Measurements from ENCODE around the gene SH3TC1. TPM values are rescaled to one million over a fixed set of nuclear protein-coding genes. Genes with fewer than 3 reads are reported as not detected.

The SH3TC1 gene
- total and polyA plus RNA-seq, 4 donors = 6.5 to 34.6 (median 25.8) TPM

DNA sequence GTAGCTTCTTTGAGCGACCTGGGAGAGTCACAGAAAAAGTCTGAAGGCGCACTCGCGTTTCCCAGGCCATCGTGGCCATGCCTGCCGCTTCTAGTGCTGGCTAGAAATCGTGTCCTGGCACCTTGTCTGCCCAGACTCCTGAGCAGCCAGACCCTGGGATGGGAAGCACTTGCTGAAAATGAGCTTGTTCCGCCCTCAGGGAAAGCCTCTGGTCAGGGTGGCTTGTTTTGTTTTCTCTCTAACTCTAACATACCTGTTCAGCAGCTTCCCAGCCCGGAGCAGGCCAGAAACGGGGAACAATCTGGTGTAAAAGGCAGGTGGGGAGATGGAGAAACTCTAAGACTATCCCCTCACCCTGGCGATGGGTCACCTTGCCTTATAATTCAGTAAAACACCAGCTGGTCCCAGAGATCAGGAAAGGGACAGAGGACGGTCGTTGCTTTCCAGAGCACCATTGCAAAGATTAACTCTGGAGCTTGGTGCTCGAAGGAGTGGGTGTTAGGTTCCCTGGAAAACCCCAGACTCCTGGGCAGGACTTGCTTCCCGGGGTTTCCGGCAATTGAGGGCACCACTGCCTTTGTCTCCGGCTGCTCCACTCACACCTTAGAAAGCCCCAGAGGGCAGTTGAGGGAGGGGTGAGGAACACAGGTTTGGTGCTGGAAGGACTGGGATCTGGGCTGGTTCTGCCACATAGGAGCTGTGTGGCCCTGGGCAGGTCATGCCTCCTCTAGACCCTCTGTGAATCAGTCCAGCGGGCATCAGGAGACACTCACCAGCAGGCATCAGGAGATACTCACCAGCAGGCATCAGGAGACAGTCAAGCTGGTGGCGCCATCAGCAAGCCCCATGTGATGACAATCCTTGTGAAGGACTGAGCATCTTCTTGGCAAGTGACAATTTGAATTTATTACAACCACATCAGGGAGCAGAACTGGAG, 4.5 kb upstream of the SH3TC1 start:
- DNase-seq (ENCODE audit: low spot score) = no peak
- 86% methylated on average over 19 of the region's 19 CpGs for WGBS
- no peak overlapping the region for H3K4me3 ChIP-seq (ENCODE audit: low read depth in 1 of 3, low read length in 3 of 3)
- H3K36me3 ChIP-seq (ENCODE audit: control insufficient read depth in 4 of 4, insufficient read depth in 3 of 4, low read depth in 1 of 4, low read length in 3 of 4) = no peaks in the 10 kb centered on the region
- H3K27me3 ChIP-seq (ENCODE audit: control insufficient read depth in 4 of 4, insufficient read depth in 4 of 4, low read length in 3 of 4) = no peaks in the 10 kb centered on the region
- H3K4me1 ChIP-seq (ENCODE audit: control insufficient read depth in 4 of 4, insufficient read depth in 4 of 4, low read length in 3 of 4) = peaks cover 5 to 18% (median 13%) of the 10 kb centered on the region in 4 donors
- no peak overlapping the region for H3K9ac ChIP-seq (ENCODE audit: low read depth in 1 of 2, low read length in 2 of 2)
- no peak for TF ChIP-seq TAF1 (conservative IDR thresholded peaks at IDR 0.05)
- no peak for TF ChIP-seq FOXA1 (IDR thresholded peaks at IDR 0.05)
- TF ChIP-seq, protein P1, sequence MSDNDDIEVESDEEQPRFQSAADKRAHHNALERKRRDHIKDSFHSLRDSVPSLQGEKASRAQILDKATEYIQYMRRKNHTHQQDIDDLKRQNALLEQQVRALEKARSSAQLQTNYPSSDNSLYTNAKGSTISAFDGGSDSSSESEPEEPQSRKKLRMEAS (IDR thresholded peaks at IDR 0.05) = no peak
- no peak overlapping the region for H3K27ac ChIP-seq (ENCODE audit: low read depth in 1 of 2, low read length in 2 of 2)
- no peaks in the 10 kb centered on the region for H3K9me3 ChIP-seq (ENCODE audit: control insufficient read depth in 4 of 4, low read length in 3 of 4)

DNA sequence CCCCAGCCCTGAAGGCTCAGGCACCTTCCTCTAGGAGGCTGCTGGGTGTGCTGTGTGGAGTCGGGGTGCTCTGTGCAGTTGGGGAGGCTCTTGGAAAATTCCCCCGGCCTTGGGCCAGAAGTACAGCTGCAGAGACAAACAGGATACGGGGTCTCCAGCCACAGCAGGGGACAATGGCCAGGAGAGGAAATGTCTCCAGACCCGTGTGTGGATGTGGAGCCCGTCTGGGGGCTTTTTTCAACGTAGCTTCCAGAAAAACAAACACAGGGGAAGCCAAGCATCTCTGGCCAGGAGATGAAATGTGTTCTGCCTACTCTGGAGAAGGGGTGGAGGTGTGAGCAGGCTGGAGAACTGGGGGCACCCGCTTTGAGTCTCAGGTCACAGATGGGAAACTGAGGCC, 3.7 kb upstream of the SH3TC1 start:
- whole genome bisulfite sequencing = 78% methylated on average over 7 of the region's 7 CpGs
- Histone ChIP-seq H3K4me1 (ENCODE audit: control insufficient read depth in 4 of 4, insufficient read depth in 4 of 4, low read length in 3 of 4) (peaks cover 5 to 26% (median 15%) of the 10 kb centered on the region in 4 donors), H3K27ac (ENCODE audit: low read depth in 1 of 2, low read length in 2 of 2) (no peak overlapping the region), H3K9me3 (ENCODE audit: control insufficient read depth in 4 of 4, low read length in 3 of 4) (no peaks in the 10 kb centered on the region), H3K36me3 (ENCODE audit: control insufficient read depth in 4 of 4, insufficient read depth in 3 of 4, low read depth in 1 of 4, low read length in 3 of 4) (no peaks in the 10 kb centered on the region), H3K9ac (ENCODE audit: low read depth in 1 of 2, low read length in 2 of 2) (no peak overlapping the region), H3K27me3 (ENCODE audit: control insufficient read depth in 4 of 4, insufficient read depth in 4 of 4, low read length in 3 of 4) (no peaks in the 10 kb centered on the region), H3K4me3 (ENCODE audit: low read depth in 1 of 3, low read length in 3 of 3) (no peak overlapping the region)
- DNase-seq (ENCODE audit: low spot score) = no peak
- TF ChIP-seq FOXA1 (IDR thresholded peaks at IDR 0.05) = no peak

DNA sequence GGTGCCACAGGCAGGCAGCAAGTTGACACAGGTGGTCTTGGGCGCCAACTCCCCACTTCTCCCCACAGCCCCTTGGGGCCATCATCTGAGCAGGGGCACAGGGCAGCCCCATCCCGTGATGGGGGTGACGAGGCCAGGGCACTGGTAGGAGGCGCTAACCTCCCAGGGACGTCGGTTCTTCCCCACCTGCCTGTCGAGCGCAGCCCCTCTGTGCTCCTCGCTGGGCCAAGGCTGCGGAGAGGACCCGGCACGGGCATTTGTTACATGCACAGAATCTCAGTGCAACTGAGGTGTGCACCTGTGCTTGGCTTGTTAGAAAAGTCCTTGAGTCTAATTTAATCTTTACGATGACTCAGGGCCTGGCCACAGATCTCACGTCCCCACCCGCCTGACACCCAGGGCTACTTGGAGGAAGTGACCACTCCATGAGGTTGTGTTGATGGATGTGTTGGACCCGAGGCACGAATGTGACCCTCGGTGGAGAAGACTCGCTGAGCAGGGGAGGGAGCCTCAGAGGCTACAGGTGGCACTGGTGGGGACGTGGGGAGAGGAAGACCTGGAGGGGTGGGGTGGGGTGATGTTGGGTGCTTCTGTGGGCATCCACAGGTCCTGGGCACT, 3.1 kb upstream of the SH3TC1 start:
- no peak overlapping the region for H3K27ac ChIP-seq (ENCODE audit: low read depth in 1 of 2, low read length in 2 of 2)

DNA sequence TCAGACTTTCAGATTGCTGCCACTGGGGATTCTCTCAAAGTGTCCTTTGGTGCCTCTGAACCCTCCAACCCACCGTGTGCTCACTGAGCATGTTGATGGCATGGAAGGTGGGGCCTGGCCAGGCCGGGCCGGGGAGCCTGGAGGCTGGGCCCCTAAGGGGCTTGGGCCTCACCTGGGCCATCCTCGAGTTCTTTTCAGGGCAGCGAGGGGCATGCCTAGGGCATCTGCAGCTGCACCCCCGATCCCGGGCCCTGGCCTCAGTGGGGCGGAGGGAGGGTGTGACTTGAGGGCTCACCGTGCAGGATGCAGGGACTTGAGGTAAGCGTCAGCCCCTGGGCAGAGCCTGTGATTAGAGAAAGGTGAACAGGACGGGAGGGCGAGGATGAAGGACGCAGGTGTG, 1.6 kb upstream of the SH3TC1 start:
- TF ChIP-seq NR2F2 (IDR thresholded peaks at IDR 0.05) = no peak
- no peak for TF ChIP-seq FOXA1 (IDR thresholded peaks at IDR 0.05)
- TF ChIP-seq, protein P2, sequence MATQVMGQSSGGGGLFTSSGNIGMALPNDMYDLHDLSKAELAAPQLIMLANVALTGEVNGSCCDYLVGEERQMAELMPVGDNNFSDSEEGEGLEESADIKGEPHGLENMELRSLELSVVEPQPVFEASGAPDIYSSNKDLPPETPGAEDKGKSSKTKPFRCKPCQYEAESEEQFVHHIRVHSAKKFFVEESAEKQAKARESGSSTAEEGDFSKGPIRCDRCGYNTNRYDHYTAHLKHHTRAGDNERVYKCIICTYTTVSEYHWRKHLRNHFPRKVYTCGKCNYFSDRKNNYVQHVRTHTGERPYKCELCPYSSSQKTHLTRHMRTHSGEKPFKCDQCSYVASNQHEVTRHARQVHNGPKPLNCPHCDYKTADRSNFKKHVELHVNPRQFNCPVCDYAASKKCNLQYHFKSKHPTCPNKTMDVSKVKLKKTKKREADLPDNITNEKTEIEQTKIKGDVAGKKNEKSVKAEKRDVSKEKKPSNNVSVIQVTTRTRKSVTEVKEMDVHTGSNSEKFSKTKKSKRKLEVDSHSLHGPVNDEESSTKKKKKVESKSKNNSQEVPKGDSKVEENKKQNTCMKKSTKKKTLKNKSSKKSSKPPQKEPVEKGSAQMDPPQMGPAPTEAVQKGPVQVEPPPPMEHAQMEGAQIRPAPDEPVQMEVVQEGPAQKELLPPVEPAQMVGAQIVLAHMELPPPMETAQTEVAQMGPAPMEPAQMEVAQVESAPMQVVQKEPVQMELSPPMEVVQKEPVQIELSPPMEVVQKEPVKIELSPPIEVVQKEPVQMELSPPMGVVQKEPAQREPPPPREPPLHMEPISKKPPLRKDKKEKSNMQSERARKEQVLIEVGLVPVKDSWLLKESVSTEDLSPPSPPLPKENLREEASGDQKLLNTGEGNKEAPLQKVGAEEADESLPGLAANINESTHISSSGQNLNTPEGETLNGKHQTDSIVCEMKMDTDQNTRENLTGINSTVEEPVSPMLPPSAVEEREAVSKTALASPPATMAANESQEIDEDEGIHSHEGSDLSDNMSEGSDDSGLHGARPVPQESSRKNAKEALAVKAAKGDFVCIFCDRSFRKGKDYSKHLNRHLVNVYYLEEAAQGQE (IDR thresholded peaks at IDR 0.05) = no peak
- no peak for TF ChIP-seq JUND (IDR thresholded peaks at IDR 0.05)
- TF ChIP-seq, protein P3, sequence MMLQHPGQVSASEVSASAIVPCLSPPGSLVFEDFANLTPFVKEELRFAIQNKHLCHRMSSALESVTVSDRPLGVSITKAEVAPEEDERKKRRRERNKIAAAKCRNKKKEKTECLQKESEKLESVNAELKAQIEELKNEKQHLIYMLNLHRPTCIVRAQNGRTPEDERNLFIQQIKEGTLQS (IDR thresholded peaks at IDR 0.05) = no peak
- TF ChIP-seq GABPA (IDR thresholded peaks at IDR 0.05 in 1 of 2, conservative IDR thresholded peaks at IDR 0.05 in 1 of 2) = no peak
- no peak for TF ChIP-seq TAF1 (conservative IDR thresholded peaks at IDR 0.05)
- no peak for TF ChIP-seq RAD21 (IDR thresholded peaks at IDR 0.05)
- TF ChIP-seq HNF4G (IDR thresholded peaks at IDR 0.05) = no peak
- TF ChIP-seq HNF4A (conservative IDR thresholded peaks at IDR 0.05) = no peak
- TF ChIP-seq, protein P4, sequence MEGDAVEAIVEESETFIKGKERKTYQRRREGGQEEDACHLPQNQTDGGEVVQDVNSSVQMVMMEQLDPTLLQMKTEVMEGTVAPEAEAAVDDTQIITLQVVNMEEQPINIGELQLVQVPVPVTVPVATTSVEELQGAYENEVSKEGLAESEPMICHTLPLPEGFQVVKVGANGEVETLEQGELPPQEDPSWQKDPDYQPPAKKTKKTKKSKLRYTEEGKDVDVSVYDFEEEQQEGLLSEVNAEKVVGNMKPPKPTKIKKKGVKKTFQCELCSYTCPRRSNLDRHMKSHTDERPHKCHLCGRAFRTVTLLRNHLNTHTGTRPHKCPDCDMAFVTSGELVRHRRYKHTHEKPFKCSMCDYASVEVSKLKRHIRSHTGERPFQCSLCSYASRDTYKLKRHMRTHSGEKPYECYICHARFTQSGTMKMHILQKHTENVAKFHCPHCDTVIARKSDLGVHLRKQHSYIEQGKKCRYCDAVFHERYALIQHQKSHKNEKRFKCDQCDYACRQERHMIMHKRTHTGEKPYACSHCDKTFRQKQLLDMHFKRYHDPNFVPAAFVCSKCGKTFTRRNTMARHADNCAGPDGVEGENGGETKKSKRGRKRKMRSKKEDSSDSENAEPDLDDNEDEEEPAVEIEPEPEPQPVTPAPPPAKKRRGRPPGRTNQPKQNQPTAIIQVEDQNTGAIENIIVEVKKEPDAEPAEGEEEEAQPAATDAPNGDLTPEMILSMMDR (IDR thresholded peaks at IDR 0.05; ENCODE audit: low read depth, low read length, missing input control) = no peak
- no peaks in the 10 kb centered on the region for H3K9me3 ChIP-seq (ENCODE audit: control insufficient read depth in 4 of 4, low read length in 3 of 4)
- no peaks in the 10 kb centered on the region for H3K36me3 ChIP-seq (ENCODE audit: control insufficient read depth in 4 of 4, insufficient read depth in 3 of 4, low read depth in 1 of 4, low read length in 3 of 4)
- H3K4me1 ChIP-seq (ENCODE audit: control insufficient read depth in 4 of 4, insufficient read depth in 4 of 4, low read length in 3 of 4) = peaks cover 21 to 46% (median 32%) of the 10 kb centered on the region in 4 donors
- H3K27me3 ChIP-seq (ENCODE audit: control insufficient read depth in 4 of 4, insufficient read depth in 4 of 4, low read length in 3 of 4) = no peaks in the 10 kb centered on the region
- no peak for DNase-seq (ENCODE audit: low spot score)
- H3K4me3 ChIP-seq (ENCODE audit: low read depth in 1 of 3, low read length in 3 of 3) = no peak overlapping the region
- no peak overlapping the region for H3K9ac ChIP-seq (ENCODE audit: low read depth in 1 of 2, low read length in 2 of 2)
- no peak overlapping the region for H3K27ac ChIP-seq (ENCODE audit: low read depth in 1 of 2, low read length in 2 of 2)
- whole genome bisulfite sequencing = 95% methylated on average over 13 of the region's 13 CpGs

More for the DNA sequence above, 3.1 kb upstream of the SH3TC1 start:
- no peak overlapping the region for H3K9ac ChIP-seq (ENCODE audit: low read depth in 1 of 2, low read length in 2 of 2)
- no peaks in the 10 kb centered on the region for H3K27me3 ChIP-seq (ENCODE audit: control insufficient read depth in 4 of 4, insufficient read depth in 4 of 4, low read length in 3 of 4)
- no peak overlapping the region for H3K4me3 ChIP-seq (ENCODE audit: low read depth in 1 of 3, low read length in 3 of 3)
- 85% methylated on average over 20 of the region's 20 CpGs for WGBS
- TF ChIP-seq RAD21 (IDR thresholded peaks at IDR 0.05) = no peak
- H3K36me3 ChIP-seq (ENCODE audit: control insufficient read depth in 4 of 4, insufficient read depth in 3 of 4, low read depth in 1 of 4, low read length in 3 of 4) = no peaks in the 10 kb centered on the region
- no peaks in the 10 kb centered on the region for H3K9me3 ChIP-seq (ENCODE audit: control insufficient read depth in 4 of 4, low read length in 3 of 4)
- H3K4me1 ChIP-seq (ENCODE audit: control insufficient read depth in 4 of 4, insufficient read depth in 4 of 4, low read length in 3 of 4) = peaks cover 8 to 30% (median 18%) of the 10 kb centered on the region in 4 donors
- no peak for DNase-seq (ENCODE audit: low spot score)
